ENCODE measurements around the gene CPT2.

DNA sequence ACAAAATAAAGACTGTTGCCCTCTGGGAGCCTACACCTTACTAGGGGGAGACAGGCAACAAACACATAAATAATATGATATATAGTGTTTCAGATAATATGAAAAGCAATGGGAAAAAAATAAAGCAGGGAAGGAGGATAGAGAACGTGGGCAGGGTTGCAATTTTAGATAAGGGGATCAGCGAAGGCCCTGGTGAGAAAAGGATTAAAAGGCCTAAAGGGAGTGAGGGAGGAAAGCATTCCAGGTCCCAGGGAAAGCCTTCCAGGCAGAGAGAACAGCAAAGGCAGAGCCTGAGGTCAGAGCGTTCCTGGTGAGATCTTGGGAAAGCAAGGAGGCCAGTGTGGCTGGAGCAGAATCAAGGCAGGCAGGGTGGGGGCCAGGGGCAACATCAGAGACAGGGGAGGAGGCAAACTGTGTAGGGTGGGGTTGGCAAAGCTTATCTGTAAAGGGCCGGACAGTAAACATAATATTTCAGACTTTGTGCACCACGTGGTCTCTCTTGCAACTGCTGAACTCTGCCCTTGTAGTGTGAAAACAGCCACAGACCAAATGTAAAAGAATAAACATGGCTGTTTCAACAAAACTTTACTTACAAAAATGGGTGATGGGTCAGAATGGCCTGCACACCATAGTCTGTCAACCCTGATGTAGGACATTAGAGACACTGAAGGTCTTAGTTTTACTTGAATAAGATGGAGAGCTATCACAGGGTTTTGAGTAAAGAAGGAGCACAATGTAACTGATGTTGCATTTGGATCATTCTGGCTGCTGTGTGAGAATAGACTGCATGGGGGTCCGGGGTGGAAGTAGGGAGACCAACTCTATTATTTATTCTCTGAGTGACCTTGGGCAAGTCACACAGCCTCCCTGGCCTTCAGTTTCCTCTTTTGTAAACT lies 13.3 kb upstream of the CPT2 start:
- TF ChIP-seq, protein P1, sequence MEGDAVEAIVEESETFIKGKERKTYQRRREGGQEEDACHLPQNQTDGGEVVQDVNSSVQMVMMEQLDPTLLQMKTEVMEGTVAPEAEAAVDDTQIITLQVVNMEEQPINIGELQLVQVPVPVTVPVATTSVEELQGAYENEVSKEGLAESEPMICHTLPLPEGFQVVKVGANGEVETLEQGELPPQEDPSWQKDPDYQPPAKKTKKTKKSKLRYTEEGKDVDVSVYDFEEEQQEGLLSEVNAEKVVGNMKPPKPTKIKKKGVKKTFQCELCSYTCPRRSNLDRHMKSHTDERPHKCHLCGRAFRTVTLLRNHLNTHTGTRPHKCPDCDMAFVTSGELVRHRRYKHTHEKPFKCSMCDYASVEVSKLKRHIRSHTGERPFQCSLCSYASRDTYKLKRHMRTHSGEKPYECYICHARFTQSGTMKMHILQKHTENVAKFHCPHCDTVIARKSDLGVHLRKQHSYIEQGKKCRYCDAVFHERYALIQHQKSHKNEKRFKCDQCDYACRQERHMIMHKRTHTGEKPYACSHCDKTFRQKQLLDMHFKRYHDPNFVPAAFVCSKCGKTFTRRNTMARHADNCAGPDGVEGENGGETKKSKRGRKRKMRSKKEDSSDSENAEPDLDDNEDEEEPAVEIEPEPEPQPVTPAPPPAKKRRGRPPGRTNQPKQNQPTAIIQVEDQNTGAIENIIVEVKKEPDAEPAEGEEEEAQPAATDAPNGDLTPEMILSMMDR (IDR thresholded peaks at IDR 0.05), result no peak
- TF ChIP-seq POLR2A (IDR thresholded peaks at IDR 0.05), result no peak

Measured in esophagus squamous epithelium (tissue), 4 donors.